ENCODE results near the gene LRBA. TPM values are rescaled to one million over a fixed set of nuclear protein-coding genes. Genes with fewer than 3 reads are reported as not detected.

LRBA gene
- total RNA-seq, 1 donor from 2014 or later, result 26.4 TPM

DNA sequence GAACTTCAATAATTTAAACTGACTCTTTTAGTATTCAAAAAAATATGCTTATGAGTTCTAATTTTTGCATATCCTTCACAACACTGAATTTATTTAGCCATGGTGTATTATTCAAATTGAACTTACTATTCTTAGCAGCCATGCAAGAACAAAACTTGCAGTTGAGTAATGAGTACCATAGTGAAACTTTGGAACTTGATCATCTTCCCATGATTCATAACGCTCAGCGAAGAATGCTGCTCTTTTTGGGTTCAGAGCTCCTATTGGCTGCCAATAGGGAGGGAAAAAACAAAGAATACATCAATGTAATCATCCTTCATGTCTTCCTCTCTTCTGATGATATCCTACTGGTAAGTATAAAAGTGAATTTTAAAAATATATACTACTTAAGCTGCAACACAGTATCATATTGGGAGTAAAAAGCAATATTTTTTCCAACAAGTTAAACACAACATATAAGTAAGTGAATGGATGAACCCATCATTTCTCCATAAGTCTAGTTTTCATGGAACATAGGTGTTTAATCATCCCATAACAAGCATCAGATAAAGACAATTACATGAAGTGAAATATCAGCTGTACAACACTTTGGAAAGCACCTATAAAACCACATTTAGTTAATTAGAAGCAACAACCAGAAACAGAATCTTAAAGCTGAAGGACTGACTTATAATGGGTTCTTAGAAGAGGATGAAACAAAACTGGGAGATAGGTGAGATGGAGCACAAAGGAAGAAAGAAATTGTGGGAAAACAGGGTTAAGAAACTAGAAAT is 578.3 kb downstream of the LRBA start:
- Mint-ChIP-seq H3K36me3 (ENCODE audit: unreplicated experiment) (no peaks in the 10 kb centered on the region), H3K4me1 (ENCODE audit: low read depth, unreplicated experiment) (peaks cover 8% of the 10 kb centered on the region), H3K9me3 (ENCODE audit: unreplicated experiment) (peaks cover 4% of the 10 kb centered on the region), H3K27me3 (ENCODE audit: unreplicated experiment) (peaks cover 4% of the 10 kb centered on the region), H3K27ac (ENCODE audit: unreplicated experiment) (no peak overlapping the region), H3K4me3 (ENCODE audit: unreplicated experiment) (no peak overlapping the region)
- no peak for DNase-seq
- TF ChIP-seq, protein P1, sequence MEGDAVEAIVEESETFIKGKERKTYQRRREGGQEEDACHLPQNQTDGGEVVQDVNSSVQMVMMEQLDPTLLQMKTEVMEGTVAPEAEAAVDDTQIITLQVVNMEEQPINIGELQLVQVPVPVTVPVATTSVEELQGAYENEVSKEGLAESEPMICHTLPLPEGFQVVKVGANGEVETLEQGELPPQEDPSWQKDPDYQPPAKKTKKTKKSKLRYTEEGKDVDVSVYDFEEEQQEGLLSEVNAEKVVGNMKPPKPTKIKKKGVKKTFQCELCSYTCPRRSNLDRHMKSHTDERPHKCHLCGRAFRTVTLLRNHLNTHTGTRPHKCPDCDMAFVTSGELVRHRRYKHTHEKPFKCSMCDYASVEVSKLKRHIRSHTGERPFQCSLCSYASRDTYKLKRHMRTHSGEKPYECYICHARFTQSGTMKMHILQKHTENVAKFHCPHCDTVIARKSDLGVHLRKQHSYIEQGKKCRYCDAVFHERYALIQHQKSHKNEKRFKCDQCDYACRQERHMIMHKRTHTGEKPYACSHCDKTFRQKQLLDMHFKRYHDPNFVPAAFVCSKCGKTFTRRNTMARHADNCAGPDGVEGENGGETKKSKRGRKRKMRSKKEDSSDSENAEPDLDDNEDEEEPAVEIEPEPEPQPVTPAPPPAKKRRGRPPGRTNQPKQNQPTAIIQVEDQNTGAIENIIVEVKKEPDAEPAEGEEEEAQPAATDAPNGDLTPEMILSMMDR (IDR thresholded peaks at IDR 0.05; ENCODE audit: partially characterized antibody, unreplicated experiment), result no peak

- H3K27me3 Mint-ChIP-seq (ENCODE audit: unreplicated experiment), result no peaks in the 10 kb centered on the region
- DNase-seq, result no peak
- H3K36me3 Mint-ChIP-seq (ENCODE audit: unreplicated experiment), result no peaks in the 10 kb centered on the region
- TF ChIP-seq, protein P1 (IDR thresholded peaks at IDR 0.05; ENCODE audit: partially characterized antibody, unreplicated experiment), result no peak
- H3K27ac Mint-ChIP-seq (ENCODE audit: unreplicated experiment), result no peak overlapping the region
- peaks cover 10% of the 10 kb centered on the region for H3K4me1 Mint-ChIP-seq (ENCODE audit: low read depth, unreplicated experiment)
- H3K9me3 Mint-ChIP-seq (ENCODE audit: unreplicated experiment), result no peaks in the 10 kb centered on the region
- H3K4me3 Mint-ChIP-seq (ENCODE audit: unreplicated experiment), result no peak overlapping the region
Measured at GRCh38 chr4:150431221-150431620, 583.9 kb downstream of the LRBA start.

DNA sequence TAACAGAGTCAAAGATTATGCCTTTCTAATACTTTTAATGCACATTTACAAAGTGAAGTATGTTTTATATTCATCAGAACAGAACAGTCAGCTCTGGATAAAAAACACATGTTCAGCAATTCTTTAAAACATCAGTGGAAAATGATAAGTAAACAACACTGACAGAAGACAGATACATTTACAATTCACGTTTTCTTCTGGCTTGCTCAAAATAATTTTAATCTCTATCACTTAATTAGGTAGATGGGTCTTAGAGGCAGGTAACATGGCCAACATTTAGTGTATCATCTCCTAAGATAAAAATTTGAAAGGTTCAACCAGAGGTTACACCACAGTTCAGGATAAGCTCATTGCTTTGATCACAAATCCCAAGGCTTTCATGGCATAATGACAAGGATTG is 589.9 kb downstream of the LRBA start:
- TF ChIP-seq, protein P1 (IDR thresholded peaks at IDR 0.05; ENCODE audit: partially characterized antibody, unreplicated experiment), result no peak
- Mint-ChIP-seq H3K4me1 (ENCODE audit: low read depth, unreplicated experiment) (peaks cover 10% of the 10 kb centered on the region), H3K27me3 (ENCODE audit: unreplicated experiment) (no peaks in the 10 kb centered on the region), H3K4me3 (ENCODE audit: unreplicated experiment) (no peak overlapping the region), H3K9me3 (ENCODE audit: unreplicated experiment) (no peaks in the 10 kb centered on the region), H3K27ac (ENCODE audit: unreplicated experiment) (no peak overlapping the region), H3K36me3 (ENCODE audit: unreplicated experiment) (no peaks in the 10 kb centered on the region)
- DNase-seq, result no peak

DNA sequence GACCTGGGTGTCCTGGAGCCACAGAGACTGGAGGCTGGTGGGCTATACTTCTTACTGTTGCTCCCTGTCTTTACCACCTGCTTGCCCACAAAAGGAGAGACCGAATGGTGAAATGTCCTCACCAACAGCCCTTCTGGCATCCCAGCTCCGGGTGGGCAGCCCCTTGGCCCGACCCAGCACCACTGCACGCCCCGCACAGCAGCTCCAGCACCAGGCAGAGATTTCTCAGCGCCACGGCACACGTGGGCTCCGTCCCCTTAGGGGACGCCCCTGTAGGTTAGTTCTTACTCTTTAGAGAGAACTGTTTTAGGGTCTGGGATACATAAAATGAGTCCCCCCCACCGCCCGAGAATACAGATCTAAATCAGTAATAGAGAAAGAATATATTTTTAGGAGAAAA is 591.6 kb downstream of the LRBA start:
- Mint-ChIP-seq H3K4me3 (ENCODE audit: unreplicated experiment) (no peak overlapping the region), H3K4me1 (ENCODE audit: low read depth, unreplicated experiment) (peaks cover 5% of the 10 kb centered on the region), H3K27ac (ENCODE audit: unreplicated experiment) (no peak overlapping the region), H3K36me3 (ENCODE audit: unreplicated experiment) (no peaks in the 10 kb centered on the region), H3K27me3 (ENCODE audit: unreplicated experiment) (peaks cover 3% of the 10 kb centered on the region), H3K9me3 (ENCODE audit: unreplicated experiment) (no peaks in the 10 kb centered on the region)
- TF ChIP-seq, protein P1 (IDR thresholded peaks at IDR 0.05; ENCODE audit: partially characterized antibody, unreplicated experiment), result no peak
- no peak for DNase-seq

DNA sequence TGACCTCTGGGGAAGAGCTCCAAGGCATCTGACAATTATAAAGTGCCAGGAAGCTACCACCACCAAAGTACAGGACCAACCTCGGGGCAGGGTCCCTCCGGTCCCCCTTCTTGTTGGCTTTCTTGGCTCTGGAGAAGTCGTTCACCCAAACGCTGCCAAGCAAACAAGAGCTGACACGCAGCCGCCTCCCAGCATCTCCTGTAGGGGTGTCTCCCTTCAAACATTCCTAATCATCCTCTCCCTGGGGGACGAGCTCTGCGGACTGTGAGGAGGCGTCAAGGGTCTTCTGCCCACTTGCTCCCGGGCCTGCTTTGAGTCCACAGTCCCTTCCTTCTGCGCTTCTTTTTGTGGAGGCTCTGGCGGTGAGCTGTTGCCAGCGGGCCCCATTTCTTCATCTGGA is 592.0 kb downstream of the LRBA start:
- TF ChIP-seq, protein P1 (IDR thresholded peaks at IDR 0.05; ENCODE audit: partially characterized antibody, unreplicated experiment), result no peak
- H3K9me3 Mint-ChIP-seq (ENCODE audit: unreplicated experiment), result no peaks in the 10 kb centered on the region
- H3K36me3 Mint-ChIP-seq (ENCODE audit: unreplicated experiment), result no peaks in the 10 kb centered on the region
- peaks cover 3% of the 10 kb centered on the region for H3K27me3 Mint-ChIP-seq (ENCODE audit: unreplicated experiment)
- no peak overlapping the region for H3K27ac Mint-ChIP-seq (ENCODE audit: unreplicated experiment)
- H3K4me3 Mint-ChIP-seq (ENCODE audit: unreplicated experiment), result no peak overlapping the region
- no peak for DNase-seq
- peaks cover 3% of the 10 kb centered on the region for H3K4me1 Mint-ChIP-seq (ENCODE audit: low read depth, unreplicated experiment)

All from glutamatergic neuron (in vitro differentiated cells).